ENCODE measurements around the gene FGA.

GRCh38 chr4:154630324-154630723 is 39.8 kb upstream of the FGA start:
- no peak for TF ChIP-seq MAX (IDR thresholded peaks at IDR 0.05)
- no peak for TF ChIP-seq TCF12 (IDR thresholded peaks at IDR 0.05; ENCODE audit: low read depth)
- TF ChIP-seq USF1 (IDR thresholded peaks at IDR 0.05): no peak
- no peak for TF ChIP-seq EP300 (IDR thresholded peaks at IDR 0.05; ENCODE audit: borderline replicate concordance)
- no peak for TF ChIP-seq CREB1 (IDR thresholded peaks at IDR 0.05; ENCODE audit: low read depth)
- TF ChIP-seq TEAD4 (IDR thresholded peaks at IDR 0.05): no peak
- TF ChIP-seq TAF1 (IDR thresholded peaks at IDR 0.05; ENCODE audit: low read depth): no peak
- TF ChIP-seq CEBPB (IDR thresholded peaks at IDR 0.05): no peak
- TF ChIP-seq ZBTB7A (IDR thresholded peaks at IDR 0.05; ENCODE audit: low read depth): no peak
- TF ChIP-seq REST (IDR thresholded peaks at IDR 0.05; ENCODE audit: low read depth): no peak
- TF ChIP-seq EGR1 (IDR thresholded peaks at IDR 0.05): no peak
